NCI-H226 (cell line): Measurements from ENCODE around the gene OR5A2.
"Not testable (repeated sequence)": the region's sequence is repeated elsewhere in the genome, so short reads cannot be mapped to it uniquely, and the experiment has no call there.

ENCODE experiments used
- DNase-seq: peaks from one replicate; pipeline ENCODE4 v3.0.0-alpha.2; 2015

The OR5A2 gene

GRCh38 chr11:59426361-59427067 lies at the start of gene OR5A2:
Gene OR5A2 (minus strand): TSS chr11:59426413. CDS start chr11:59422953, 3,460 bp downstream.
- DNase-seq, result no peak

GRCh38 chr11:59475176-59475575 lies 49.0 kb upstream of the OR5A2 start:
- DNase-seq, result no peak

- no peak for DNase-seq
These were observed 46.8 kb upstream of the OR5A2 start, which contains the start of gene OR4D10 for GRCh38 chr11:59473015-59473414. Gene OR4D10 (plus strand): TSS chr11:59473315. CDS start chr11:59477430, 4,115 bp downstream.

GRCh38 chr11:59463190-59463641 lies 37.0 kb upstream of the OR5A2 start:
- no peak for DNase-seq

GRCh38 chr11:59459916-59460315 lies 33.7 kb upstream of the OR5A2 start:
- DNase-seq, result no peak

GRCh38 chr11:59456661-59457060 lies 30.4 kb upstream of the OR5A2 start, which contains the start of gene OR4D6:
Gene OR4D6 (plus strand): TSS chr11:59456961. CDS start chr11:59456961, 0 bp downstream.
- DNase-seq, result no peak

- DNase-seq, result no peak
These were observed 22.3 kb upstream of the OR5A2 start for GRCh38 chr11:59448484-59448883.

- not testable (repeated sequence) for DNase-seq
These were observed 19.4 kb upstream of the OR5A2 start for GRCh38 chr11:59445624-59446023.

- no peak for DNase-seq
These were observed 11.6 kb upstream of the OR5A2 start for GRCh38 chr11:59437770-59438169.

GRCh38 chr11:59436169-59436568 lies 10.0 kb upstream of the OR5A2 start, which contains the start of gene OR5A1:
Gene OR5A1 (plus strand): TSS chr11:59436469. CDS start chr11:59443169, 6,700 bp downstream.
- DNase-seq, result no peak

GRCh38 chr11:59429924-59430516 lies 3.8 kb upstream of the OR5A2 start:
- no peak for DNase-seq

GRCh38 chr11:59427068-59427382 lies 812 bp upstream of the OR5A2 start:
- DNase-seq, result no peak

GRCh38 chr11:59425131-59425530 lies 1.1 kb downstream of the OR5A2 start:
- no peak for DNase-seq

GRCh38 chr11:59423835-59424234 lies 2.4 kb downstream of the OR5A2 start:
- no peak for DNase-seq

- DNase-seq, result no peak
These were observed 8.1 kb downstream of the OR5A2 start for GRCh38 chr11:59418156-59418555.

- no peak for DNase-seq
These were observed 9.2 kb downstream of the OR5A2 start for GRCh38 chr11:59417023-59417422.

- no peak for DNase-seq
These were observed 9.6 kb downstream of the OR5A2 start for GRCh38 chr11:59416613-59417012.

GRCh38 chr11:59415111-59415510 lies 11.1 kb downstream of the OR5A2 start:
- DNase-seq, result no peak

GRCh38 chr11:59413646-59414045 lies 12.6 kb downstream of the OR5A2 start:
- no peak for DNase-seq

GRCh38 chr11:59403546-59403945 lies 22.7 kb downstream of the OR5A2 start:
- no peak for DNase-seq

GRCh38 chr11:59401262-59401552 lies 25.0 kb downstream of the OR5A2 start:
- no peak for DNase-seq

- DNase-seq, result no peak
These were observed 25.6 kb downstream of the OR5A2 start for GRCh38 chr11:59400461-59401261.

- DNase-seq, result no peak
These were observed 32.0 kb downstream of the OR5A2 start for GRCh38 chr11:59394186-59394585.
